Measurements from ENCODE around the gene KCNK3.

KCNK3 gene

GRCh38 chr2:26672112-26672817 lies 20.3 kb upstream of the KCNK3 start:
- Mint-ChIP-seq H3K4me3 (no peak overlapping the region), H3K36me3 (ENCODE audit: low read depth) (no peaks in the 10 kb centered on the region), H3K27ac (no peak overlapping the region), H3K27me3 (ENCODE audit: low read depth) (peaks cover 15% of the 10 kb centered on the region), H3K4me1 (ENCODE audit: low read depth) (no peaks in the 10 kb centered on the region), H3K9me3 (no peaks in the 10 kb centered on the region)
- DNase-seq (ENCODE audit: low spot score) = no peak

- H3K36me3 Mint-ChIP-seq (ENCODE audit: low read depth) = no peaks in the 10 kb centered on the region
- no peak overlapping the region for H3K27ac Mint-ChIP-seq
- H3K27me3 Mint-ChIP-seq (ENCODE audit: low read depth) = peaks cover 15% of the 10 kb centered on the region
- H3K4me3 Mint-ChIP-seq = no peak overlapping the region
- H3K4me1 Mint-ChIP-seq (ENCODE audit: low read depth) = no peaks in the 10 kb centered on the region
- DNase-seq (ENCODE audit: low spot score) = no peak
- H3K9me3 Mint-ChIP-seq = no peaks in the 10 kb centered on the region
Measured at GRCh38 chr2:26672818-26673393, 19.6 kb upstream of the KCNK3 start.

DNA sequence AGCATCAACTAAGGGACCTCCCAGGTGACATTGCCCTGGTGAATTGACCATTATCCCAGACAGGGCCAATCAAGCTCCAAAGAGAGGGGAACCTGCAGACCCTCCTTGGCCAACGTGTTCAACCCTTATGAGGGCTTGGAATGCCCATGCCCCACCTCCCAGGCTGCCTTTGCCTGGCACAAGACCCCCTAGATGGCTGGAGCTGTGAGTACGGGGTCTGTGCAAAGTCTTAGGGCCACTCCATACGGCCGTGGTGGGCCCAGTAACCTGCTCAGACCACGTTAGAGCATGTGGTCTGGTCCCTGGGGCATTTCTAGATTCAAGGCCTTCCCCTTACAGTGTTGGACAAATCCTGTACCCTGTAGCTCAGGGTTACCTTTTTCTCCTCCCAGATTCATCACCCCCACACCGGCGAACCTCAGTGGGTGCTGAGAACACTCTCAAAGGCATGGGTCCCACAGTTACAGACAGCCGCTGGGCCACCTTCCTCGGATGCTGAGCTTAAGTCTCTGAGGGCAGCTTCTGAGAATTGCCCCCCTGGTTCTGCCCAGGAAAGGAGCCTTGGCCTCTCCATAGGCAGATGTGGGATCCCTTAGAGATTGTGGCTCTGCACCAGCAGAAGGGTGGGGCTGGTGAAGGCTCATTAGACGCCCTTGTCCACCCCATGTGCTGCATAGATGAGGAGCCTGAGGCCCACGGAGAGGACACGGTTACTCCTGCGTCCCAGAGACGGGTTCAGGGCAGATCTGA lies 18.3 kb upstream of the KCNK3 start:
- no peak overlapping the region for H3K27ac Mint-ChIP-seq
- no peaks in the 10 kb centered on the region for H3K9me3 Mint-ChIP-seq
- no peaks in the 10 kb centered on the region for H3K36me3 Mint-ChIP-seq (ENCODE audit: low read depth)
- H3K4me3 Mint-ChIP-seq = no peak overlapping the region
- no peaks in the 10 kb centered on the region for H3K4me1 Mint-ChIP-seq (ENCODE audit: low read depth)
- no peak for DNase-seq (ENCODE audit: low spot score)
- peaks cover 17% of the 10 kb centered on the region for H3K27me3 Mint-ChIP-seq (ENCODE audit: low read depth)

DNA sequence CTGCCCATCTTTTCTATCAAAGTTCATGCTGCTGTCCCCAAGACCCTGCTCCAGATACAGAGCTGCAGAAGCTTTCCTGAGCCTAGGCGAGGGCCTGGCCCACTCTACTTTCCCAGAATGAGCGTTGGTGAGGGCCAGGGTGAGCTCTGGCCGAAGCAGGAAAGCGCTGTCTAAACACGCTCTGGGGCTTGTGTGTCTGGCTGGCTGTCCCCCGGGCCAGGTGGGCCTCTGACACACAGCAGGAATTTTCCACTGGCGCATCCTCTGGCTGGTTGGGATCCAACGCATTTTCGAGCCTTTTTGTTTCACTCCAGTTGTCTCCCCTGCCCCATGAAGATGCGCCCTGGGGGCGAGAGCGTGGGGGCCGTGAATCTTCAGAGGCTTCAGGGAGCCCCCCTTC lies 17.8 kb upstream of the KCNK3 start:
- Mint-ChIP-seq H3K4me3 (no peak overlapping the region), H3K36me3 (ENCODE audit: low read depth) (no peaks in the 10 kb centered on the region), H3K27me3 (ENCODE audit: low read depth) (peaks cover 13% of the 10 kb centered on the region), H3K4me1 (ENCODE audit: low read depth) (no peaks in the 10 kb centered on the region), H3K9me3 (no peaks in the 10 kb centered on the region), H3K27ac (no peak overlapping the region)
- no peak for DNase-seq (ENCODE audit: low spot score)

GRCh38 chr2:26675651-26676255 lies 16.8 kb upstream of the KCNK3 start:
- H3K4me3 Mint-ChIP-seq = no peak overlapping the region
- no peak overlapping the region for H3K27ac Mint-ChIP-seq
- H3K9me3 Mint-ChIP-seq = no peaks in the 10 kb centered on the region
- DNase-seq (ENCODE audit: low spot score) = no peak
- H3K27me3 Mint-ChIP-seq (ENCODE audit: low read depth) = peaks cover 8% of the 10 kb centered on the region
- H3K4me1 Mint-ChIP-seq (ENCODE audit: low read depth) = no peaks in the 10 kb centered on the region
- H3K36me3 Mint-ChIP-seq (ENCODE audit: low read depth) = no peaks in the 10 kb centered on the region

DNA sequence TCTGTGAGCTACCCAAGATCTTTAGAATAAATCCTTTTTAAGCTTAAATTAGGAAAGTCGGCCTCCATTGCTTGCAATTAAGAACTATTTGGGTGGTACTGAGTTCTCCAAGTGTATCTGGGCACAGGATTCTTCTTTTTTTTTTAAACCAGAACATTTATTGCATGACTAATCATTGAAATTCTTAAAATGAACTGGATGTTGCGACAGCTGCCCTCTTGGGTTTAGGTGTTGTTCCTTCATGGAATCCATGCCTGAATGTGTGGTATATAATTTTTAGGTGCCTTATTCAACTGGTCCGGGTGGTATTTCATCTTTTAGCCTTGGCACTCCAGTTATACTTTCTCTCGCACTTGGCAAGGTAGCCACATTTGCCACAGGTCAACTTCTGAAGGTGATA lies 14.5 kb upstream of the KCNK3 start:
- DNase-seq (ENCODE audit: low spot score) = no peak
- Mint-ChIP-seq H3K4me1 (ENCODE audit: low read depth) (no peaks in the 10 kb centered on the region), H3K36me3 (ENCODE audit: low read depth) (no peaks in the 10 kb centered on the region), H3K27me3 (ENCODE audit: low read depth) (peaks cover 3% of the 10 kb centered on the region), H3K27ac (no peak overlapping the region), H3K4me3 (no peak overlapping the region), H3K9me3 (no peaks in the 10 kb centered on the region)

DNA sequence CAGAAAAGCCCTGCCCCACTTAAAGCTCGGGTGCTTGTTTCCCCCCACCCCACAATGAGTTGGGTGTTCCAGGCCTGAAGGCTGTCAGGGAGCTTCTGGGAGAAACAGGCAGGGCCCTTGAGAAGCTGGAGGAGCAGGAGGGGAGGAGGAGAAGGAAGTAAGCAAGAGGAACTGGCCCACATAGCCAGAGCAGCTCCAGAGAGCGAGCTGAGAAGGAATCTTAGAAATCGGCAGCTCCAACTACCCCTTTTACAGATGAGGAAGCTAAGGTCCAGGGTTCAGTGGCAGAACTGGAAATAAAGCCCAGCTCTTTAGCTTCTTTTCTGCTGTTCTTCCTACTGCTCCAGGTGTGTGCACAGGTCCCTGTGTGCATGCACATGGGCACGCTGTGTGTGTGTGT lies 12.7 kb upstream of the KCNK3 start:
- H3K4me3 Mint-ChIP-seq = no peak overlapping the region
- peaks cover 2% of the 10 kb centered on the region for H3K27me3 Mint-ChIP-seq (ENCODE audit: low read depth)
- H3K27ac Mint-ChIP-seq = no peak overlapping the region
- H3K4me1 Mint-ChIP-seq (ENCODE audit: low read depth) = no peaks in the 10 kb centered on the region
- H3K36me3 Mint-ChIP-seq (ENCODE audit: low read depth) = no peaks in the 10 kb centered on the region
- no peaks in the 10 kb centered on the region for H3K9me3 Mint-ChIP-seq
- no peak for DNase-seq (ENCODE audit: low spot score)

DNA sequence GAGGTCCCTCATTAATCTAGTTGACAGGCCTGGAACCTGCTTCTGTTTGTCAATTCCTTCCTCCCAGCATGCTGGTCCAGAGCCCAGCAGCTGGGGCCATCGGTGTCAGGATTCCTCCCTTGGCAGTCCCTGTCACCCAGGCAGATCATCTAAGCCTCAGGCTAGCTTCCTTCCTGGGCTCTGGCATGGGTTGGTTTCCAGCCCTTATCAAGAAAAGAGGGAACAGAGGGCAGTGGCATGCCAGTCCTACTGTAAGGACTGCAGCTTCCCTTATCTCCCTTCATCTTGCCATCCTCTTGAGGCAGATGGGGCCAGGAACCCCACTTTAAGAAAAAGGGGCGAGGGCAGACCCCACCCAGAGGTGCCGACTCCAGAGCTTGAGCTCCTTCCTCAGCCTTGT lies 10.9 kb upstream of the KCNK3 start:
- H3K27ac Mint-ChIP-seq = no peak overlapping the region

GRCh38 chr2:26682155-26682554 lies 10.4 kb upstream of the KCNK3 start:
- peaks cover 18% of the 10 kb centered on the region for H3K27me3 Mint-ChIP-seq (ENCODE audit: low read depth)
- no peak overlapping the region for H3K4me3 Mint-ChIP-seq
- no peaks in the 10 kb centered on the region for H3K4me1 Mint-ChIP-seq (ENCODE audit: low read depth)

More for the DNA sequence above, 10.9 kb upstream of the KCNK3 start:
- H3K36me3 Mint-ChIP-seq (ENCODE audit: low read depth) = no peaks in the 10 kb centered on the region
- no peaks in the 10 kb centered on the region for H3K4me1 Mint-ChIP-seq (ENCODE audit: low read depth)
- H3K27me3 Mint-ChIP-seq (ENCODE audit: low read depth) = peaks cover 13% of the 10 kb centered on the region
- no peak overlapping the region for H3K4me3 Mint-ChIP-seq
- DNase-seq (ENCODE audit: low spot score) = no peak
- H3K9me3 Mint-ChIP-seq = no peaks in the 10 kb centered on the region

DNA sequence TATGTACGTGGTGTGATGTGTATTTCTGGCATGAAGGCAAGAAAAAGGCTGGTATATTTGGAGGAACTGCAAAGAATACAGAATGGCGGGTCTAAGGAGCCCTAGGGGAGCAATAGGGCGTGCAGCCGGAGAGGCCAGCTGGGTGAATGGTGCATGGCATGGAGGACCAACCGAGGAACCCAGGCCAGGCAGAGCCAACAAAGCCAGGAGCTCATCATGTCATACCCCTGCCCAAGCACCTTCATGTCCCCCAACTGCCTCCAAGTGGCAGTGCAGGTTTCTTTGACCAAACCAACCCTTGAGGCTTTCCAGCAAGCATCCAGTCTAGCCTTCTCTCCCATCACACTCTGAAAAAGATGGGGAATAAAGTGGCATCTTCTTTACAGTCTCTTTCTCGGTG lies 8.9 kb upstream of the KCNK3 start:
- peaks cover 22% of the 10 kb centered on the region for H3K27me3 Mint-ChIP-seq (ENCODE audit: low read depth)

More at GRCh38 chr2:26682155-26682554, 10.4 kb upstream of the KCNK3 start:
- Mint-ChIP-seq H3K36me3 (ENCODE audit: low read depth) (no peaks in the 10 kb centered on the region), H3K27ac (no peak overlapping the region), H3K9me3 (no peaks in the 10 kb centered on the region)
- DNase-seq (ENCODE audit: low spot score) = no peak

DNA sequence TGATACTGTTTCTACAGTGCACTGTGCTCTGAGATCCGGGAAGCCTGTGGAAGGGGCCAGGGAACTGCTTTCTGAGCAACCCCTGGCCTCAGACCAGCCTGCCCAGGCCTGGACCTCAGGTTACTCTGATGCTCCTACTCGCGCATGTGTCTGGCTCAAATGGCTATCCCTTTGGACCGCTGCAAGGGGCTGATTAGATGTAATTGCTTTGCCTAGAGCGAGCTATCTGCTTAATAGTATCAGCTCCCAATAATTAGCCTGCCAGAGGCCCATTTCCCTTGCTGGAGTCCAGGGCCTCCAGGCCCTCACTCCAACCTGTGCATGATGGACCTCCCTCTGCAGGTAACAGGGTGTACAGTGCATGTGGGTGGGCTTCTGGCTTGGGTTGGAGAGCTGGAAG lies 7.2 kb upstream of the KCNK3 start:
- Mint-ChIP-seq H3K9me3 (no peaks in the 10 kb centered on the region), H3K27me3 (ENCODE audit: low read depth) (peaks cover 25% of the 10 kb centered on the region)

More for the DNA sequence above, 8.9 kb upstream of the KCNK3 start:
- no peak overlapping the region for H3K4me3 Mint-ChIP-seq
- H3K36me3 Mint-ChIP-seq (ENCODE audit: low read depth) = no peaks in the 10 kb centered on the region
- H3K4me1 Mint-ChIP-seq (ENCODE audit: low read depth) = no peaks in the 10 kb centered on the region
- no peak overlapping the region for H3K27ac Mint-ChIP-seq
- no peaks in the 10 kb centered on the region for H3K9me3 Mint-ChIP-seq
- DNase-seq (ENCODE audit: low spot score) = no peak

DNA sequence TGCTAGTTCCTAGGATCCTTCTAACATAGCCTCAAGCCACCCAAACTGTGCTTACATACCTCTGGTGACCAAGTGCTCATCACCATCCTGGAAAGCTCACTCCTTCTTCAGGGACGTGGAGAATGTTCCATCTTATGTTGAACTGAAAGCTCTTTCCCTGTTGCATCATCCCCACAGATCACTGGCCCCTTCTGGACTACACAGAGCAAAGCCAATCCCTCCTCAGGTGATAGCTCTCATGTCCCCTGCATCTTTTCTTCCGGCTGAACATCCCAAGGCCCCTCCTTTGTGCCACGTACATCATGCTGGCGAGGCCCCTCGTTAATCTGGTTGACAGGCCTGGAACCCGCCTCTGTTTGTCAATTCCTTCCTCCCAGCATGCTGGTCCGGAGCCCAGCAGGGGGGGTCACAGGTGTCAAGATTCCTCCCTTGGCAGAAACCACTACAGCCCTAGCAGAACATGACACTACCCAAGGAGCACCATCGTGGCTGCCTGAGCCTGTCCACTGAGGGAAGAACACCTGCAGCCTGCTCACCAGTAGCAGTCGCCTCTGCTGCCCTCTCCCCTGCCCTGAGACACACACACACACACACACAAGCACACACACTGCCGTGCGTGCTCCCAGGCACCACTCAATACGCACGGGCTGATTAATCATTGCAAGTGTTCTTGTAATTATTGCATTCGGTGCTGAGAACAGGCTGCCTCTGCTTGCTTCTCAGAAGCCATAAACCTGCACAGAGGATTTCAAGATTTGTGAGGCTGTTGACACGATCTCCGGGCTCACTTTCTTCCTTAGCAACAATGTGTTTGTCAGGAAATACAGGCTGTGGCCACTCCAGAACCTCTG lies 6.3 kb upstream of the KCNK3 start:
- H3K9me3 Mint-ChIP-seq = no peaks in the 10 kb centered on the region

More for the DNA sequence above, 7.2 kb upstream of the KCNK3 start:
- no peaks in the 10 kb centered on the region for H3K4me1 Mint-ChIP-seq (ENCODE audit: low read depth)
- H3K4me3 Mint-ChIP-seq = no peak overlapping the region
- no peak overlapping the region for H3K27ac Mint-ChIP-seq
- H3K36me3 Mint-ChIP-seq (ENCODE audit: low read depth) = no peaks in the 10 kb centered on the region
- no peak for DNase-seq (ENCODE audit: low spot score)

DNA sequence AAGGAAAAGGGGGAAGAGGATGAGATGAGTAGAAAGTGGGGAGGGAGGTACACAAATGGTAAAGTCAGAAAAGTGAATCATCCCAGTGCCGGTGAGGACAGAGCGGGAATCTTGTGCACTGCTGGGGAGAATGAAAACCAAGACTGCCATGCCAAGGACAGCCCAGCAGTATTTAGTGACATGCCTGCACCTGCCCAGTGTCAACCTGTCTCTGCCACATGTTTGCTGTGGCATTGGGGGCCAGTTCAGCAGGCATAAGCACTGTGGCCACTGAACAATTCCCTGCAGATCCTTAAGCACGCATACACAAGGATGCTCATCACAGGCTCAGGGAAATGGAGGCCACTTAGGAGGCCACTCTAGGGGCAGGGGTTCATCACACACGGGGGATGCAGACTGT lies 5.2 kb upstream of the KCNK3 start:
- H3K27ac Mint-ChIP-seq = no peak overlapping the region
- no peaks in the 10 kb centered on the region for H3K36me3 Mint-ChIP-seq (ENCODE audit: low read depth)
- H3K4me1 Mint-ChIP-seq (ENCODE audit: low read depth) = no peaks in the 10 kb centered on the region
- peaks cover 37% of the 10 kb centered on the region for H3K27me3 Mint-ChIP-seq (ENCODE audit: low read depth)
- no peak for DNase-seq (ENCODE audit: low spot score)
- no peaks in the 10 kb centered on the region for H3K9me3 Mint-ChIP-seq
- no peak overlapping the region for H3K4me3 Mint-ChIP-seq

More for the DNA sequence above, 6.3 kb upstream of the KCNK3 start:
- DNase-seq (ENCODE audit: low spot score) = no peak
- Mint-ChIP-seq H3K4me3 (no peak overlapping the region), H3K27me3 (ENCODE audit: low read depth) (peaks cover 29% of the 10 kb centered on the region), H3K4me1 (ENCODE audit: low read depth) (no peaks in the 10 kb centered on the region), H3K36me3 (ENCODE audit: low read depth) (no peaks in the 10 kb centered on the region), H3K27ac (no peak overlapping the region)
